Glutamatergic neuron (in vitro differentiated cells): ENCODE data around the gene PCA3. TPM values are rescaled to one million over a fixed set of nuclear protein-coding genes. Genes with fewer than 3 reads are reported as not detected.

Experiments used
- DNase-seq: peaks from one replicate; pipeline ENCODE4 v3.0.0; 2022
- H3K27ac Mint-ChIP-seq: one replicate; pipeline ENCODE4 v1.8.0; 2020; ENCODE audit warnings: mild to moderate bottlenecking, mixed read lengths, inconsistent platforms; ENCODE audit not compliant: unreplicated experiment
- H3K27me3 Mint-ChIP-seq: one replicate; pipeline ENCODE4 v1.8.0; 2020; ENCODE audit warnings: mild to moderate bottlenecking, moderate library complexity, mixed read lengths, inconsistent platforms; ENCODE audit not compliant: unreplicated experiment
- H3K36me3 Mint-ChIP-seq: one replicate; pipeline ENCODE4 v1.8.0; 2020; ENCODE audit warnings: mild to moderate bottlenecking, mixed read lengths, inconsistent platforms; ENCODE audit not compliant: unreplicated experiment
- H3K4me1 Mint-ChIP-seq: one replicate; pipeline ENCODE4 v1.8.0; 2020; ENCODE audit warnings: mild to moderate bottlenecking, low read depth, mixed read lengths, inconsistent platforms; ENCODE audit not compliant: unreplicated experiment
- H3K4me3 Mint-ChIP-seq: one replicate; pipeline ENCODE4 v1.8.0; 2020; ENCODE audit warnings: mild to moderate bottlenecking, mixed read lengths, inconsistent platforms; ENCODE audit not compliant: unreplicated experiment
- H3K9me3 Mint-ChIP-seq: one replicate; pipeline ENCODE4 v1.8.0; 2020; ENCODE audit warnings: mild to moderate bottlenecking, moderate library complexity, mixed read lengths, inconsistent platforms; ENCODE audit not compliant: unreplicated experiment
- CTCF ChIP-seq: fragments of 200-600 bp; sonication (generic); IDR thresholded peaks from one replicate; pipeline ENCODE4 v1.5.0; 2021; ENCODE audit not compliant: partially characterized antibody, unreplicated experiment
- total RNA-seq: library from RNA; stranded (reverse); fragmentation: NEBNext Ultra II Directional; extraction: Animal tissue kit (Norgen Biotek cat#: 25700); gene quantifications from one replicate; pipeline ENCODE4 v1.2.1, GENCODE V29; 2021; ENCODE audit not compliant: unreplicated experiment

PCA3 gene
- total RNA-seq, 1 donor from 2014 or later: not detected

- no peak overlapping the region for H3K4me3 Mint-ChIP-seq
- TF ChIP-seq CTCF: no peak
- H3K4me1 Mint-ChIP-seq: peaks cover 21% of the 10 kb centered on the region
- no peaks in the 10 kb centered on the region for H3K36me3 Mint-ChIP-seq
- peaks cover 5% of the 10 kb centered on the region for H3K27me3 Mint-ChIP-seq
- H3K27ac Mint-ChIP-seq: no peak overlapping the region
- no peaks in the 10 kb centered on the region for H3K9me3 Mint-ChIP-seq
- DNase-seq: no peak
Observed at GRCh38 chr9:76720245-76720644, 44.0 kb upstream of the PCA3 start.

GRCh38 chr9:76725011-76725546, 39.2 kb upstream of the PCA3 start:
- no peaks in the 10 kb centered on the region for H3K36me3 Mint-ChIP-seq
- no peak for DNase-seq
- no peak for TF ChIP-seq CTCF
- H3K27me3 Mint-ChIP-seq: peaks cover 3% of the 10 kb centered on the region
- peaks cover 4% of the 10 kb centered on the region for H3K9me3 Mint-ChIP-seq
- H3K27ac Mint-ChIP-seq: no peak overlapping the region
- H3K4me3 Mint-ChIP-seq: no peak overlapping the region
- no peaks in the 10 kb centered on the region for H3K4me1 Mint-ChIP-seq

DNA sequence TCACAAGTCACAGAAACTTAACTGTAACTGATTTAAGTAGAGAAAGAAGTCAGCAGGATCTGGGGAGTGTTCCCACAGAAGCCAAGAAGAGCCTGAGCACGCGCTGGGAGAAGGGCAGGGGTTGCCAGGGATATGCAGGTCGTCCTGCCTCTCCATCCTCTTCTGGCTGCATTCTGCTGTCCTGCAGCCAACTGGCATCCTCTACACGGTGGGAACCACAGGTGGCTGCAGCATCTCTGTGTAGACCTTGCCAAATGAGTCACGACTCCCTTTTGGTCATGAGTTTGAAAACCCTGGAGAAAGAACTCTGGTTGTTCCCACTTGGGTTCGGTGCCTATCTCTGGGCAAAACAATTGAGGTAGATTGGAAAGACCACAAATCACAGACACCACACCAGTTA, 38.4 kb upstream of the PCA3 start:
- no peaks in the 10 kb centered on the region for H3K36me3 Mint-ChIP-seq
- peaks cover 2% of the 10 kb centered on the region for H3K27me3 Mint-ChIP-seq
- DNase-seq: no peak
- H3K27ac Mint-ChIP-seq: no peak overlapping the region
- no peak overlapping the region for H3K4me3 Mint-ChIP-seq
- no peaks in the 10 kb centered on the region for H3K4me1 Mint-ChIP-seq
- TF ChIP-seq CTCF: no peak
- peaks cover 4% of the 10 kb centered on the region for H3K9me3 Mint-ChIP-seq

DNA sequence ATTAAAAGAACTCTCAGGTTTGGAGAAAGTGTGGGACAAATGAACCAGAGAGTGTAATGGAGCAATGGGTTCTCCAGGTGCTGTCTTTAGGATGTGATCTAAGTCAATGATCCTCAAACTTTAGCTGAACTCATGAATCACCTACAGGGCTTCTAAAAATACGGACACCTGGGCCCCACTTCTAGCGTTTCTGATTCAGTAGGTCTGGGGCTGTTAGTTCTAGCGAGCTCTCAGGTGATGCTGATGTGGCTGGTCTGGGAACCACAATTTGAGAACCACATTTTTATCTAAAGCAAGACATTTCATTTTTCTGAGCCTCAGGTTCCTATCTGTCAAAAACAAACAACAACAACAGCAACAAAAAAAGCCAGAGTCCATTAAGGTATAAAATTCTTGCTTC, 35.1 kb upstream of the PCA3 start:
- peaks cover 4% of the 10 kb centered on the region for H3K9me3 Mint-ChIP-seq

More for the DNA sequence above, 35.1 kb upstream of the PCA3 start:
- no peak for TF ChIP-seq CTCF
- no peak for DNase-seq
- Mint-ChIP-seq H3K27me3 (peaks cover 2% of the 10 kb centered on the region), H3K4me1 (peaks cover 5% of the 10 kb centered on the region), H3K4me3 (no peak overlapping the region), H3K36me3 (no peaks in the 10 kb centered on the region), H3K27ac (no peak overlapping the region)
